ENCODE results near the gene HOMER3. TPM values are rescaled to one million over a fixed set of nuclear protein-coding genes. Genes with fewer than 3 reads are reported as not detected.

Gene HOMER3
- total RNA-seq, 1 donor from 2014 or later = 18.8 TPM

DNA sequence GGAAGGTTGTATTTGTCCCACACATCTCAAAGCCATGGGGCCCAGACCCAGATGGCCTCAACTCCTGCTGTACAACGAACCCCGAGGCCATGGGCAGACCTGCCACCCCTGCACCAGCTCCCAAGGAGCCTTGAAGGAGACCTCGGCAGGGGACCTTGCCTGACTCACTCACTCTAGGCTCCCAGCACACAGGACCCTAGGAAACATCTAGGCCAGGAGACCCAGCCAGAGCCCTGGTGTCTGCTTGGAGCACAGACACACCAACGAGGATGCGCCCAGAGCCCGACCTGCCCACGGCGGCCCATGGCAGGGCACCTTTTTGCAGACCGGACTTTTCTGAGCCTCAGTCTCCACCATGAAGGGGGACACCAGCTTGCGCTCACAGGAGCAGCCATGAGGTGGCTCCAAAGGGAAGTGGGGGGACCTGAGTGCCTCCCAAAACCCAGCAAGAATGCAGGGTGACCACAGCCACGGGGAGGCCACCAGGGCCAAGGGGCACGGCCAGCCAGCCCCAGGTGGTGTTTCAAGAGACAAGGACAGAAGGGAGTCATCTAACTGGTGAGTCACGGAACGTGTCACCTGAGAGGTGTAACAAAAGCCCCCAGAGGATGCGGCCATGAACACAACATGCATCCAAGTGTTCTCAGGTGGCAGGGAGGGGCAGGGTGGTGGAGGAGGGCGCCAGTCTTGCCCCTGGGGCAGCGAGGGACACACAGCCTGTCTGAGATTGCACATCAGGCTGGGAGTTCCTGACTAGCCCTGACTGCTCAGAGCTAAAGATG is 40.1 kb downstream of the HOMER3 start:
- no peak for DNase-seq

DNA sequence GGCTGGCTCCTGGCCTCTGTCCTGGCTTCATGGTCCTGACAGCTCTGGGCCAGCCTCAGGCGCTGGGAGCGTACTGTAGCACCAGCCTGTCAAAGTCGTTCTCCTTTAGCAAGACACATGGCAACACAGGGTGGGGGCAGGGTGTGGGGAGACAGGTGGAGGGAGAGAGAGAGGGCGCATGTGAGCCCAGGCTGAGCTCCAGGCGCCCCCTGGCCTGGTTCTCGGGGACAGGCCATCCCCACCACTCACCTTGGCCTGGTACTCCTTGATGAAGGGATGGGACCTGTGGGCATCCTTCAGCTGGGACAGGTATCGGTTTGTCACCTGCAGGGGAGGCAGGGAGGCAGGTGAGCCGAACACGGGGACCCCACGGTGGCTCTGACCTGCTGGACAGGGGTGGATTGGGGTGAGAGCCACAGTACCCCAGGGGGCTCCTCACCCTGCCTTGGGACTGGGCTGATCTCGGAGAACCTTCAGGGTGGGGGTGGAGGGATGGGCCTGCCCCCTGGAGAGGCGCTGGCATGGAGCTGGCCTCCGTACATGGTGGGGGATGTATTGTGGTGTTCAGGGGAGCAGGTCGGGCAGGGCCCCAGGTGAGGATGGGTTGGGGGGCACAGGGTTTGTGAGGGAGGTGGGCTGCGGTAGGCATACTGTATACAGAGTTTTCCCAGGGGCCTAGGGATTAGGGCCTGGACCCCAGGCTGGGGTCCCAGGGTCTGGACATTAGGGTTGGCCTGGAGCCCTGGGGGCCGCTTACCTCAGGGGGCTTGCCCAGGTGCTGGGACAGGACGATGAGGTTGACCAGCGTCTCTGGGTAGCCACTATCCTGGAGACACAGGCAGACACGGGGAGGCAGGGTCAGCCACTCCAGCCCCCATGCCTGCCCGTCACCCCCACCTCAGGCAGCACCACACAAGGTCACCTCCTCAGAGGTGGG is 41.1 kb downstream of the HOMER3 start:
- no peak for DNase-seq

DNA sequence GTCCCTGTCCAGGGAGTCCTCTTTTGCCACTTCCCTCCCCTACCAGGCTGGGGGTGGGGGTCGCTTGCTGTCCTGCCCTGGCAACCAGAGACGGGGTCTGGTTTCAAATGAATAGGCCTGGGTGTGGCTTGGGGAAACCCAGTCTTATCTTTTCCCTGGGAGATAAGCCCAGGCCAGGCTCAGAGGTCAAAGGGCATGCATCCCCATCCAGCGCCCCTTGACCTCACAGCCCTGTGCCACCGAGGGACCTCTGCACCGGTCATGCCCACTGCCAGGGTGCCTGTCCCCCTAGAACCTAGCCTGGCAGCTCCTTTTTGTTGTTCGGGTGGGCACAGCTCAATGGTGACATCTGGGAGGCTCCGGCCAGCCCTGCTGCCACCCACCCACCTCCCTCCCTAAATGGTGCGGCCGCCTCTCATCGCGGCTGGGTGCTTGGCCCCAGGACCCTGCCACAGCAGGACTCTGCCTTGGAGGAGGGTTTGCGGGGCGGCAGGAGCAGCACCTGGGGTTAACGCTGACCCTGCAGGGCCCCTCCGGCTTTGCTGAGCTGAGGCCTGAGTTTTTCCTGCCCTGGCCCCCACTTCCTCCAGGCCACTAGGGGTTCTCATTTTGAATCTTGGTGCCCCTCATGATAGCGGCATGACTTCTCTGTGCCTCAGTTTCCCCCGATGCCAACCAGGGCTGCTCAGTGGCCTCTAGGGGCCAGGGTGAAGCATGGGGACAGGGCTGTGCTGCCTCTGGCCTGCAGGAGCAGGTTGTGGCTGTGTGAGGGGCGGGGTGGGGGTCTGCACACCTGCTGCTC is 42.2 kb downstream of the HOMER3 start:
- no peak for DNase-seq

DNA sequence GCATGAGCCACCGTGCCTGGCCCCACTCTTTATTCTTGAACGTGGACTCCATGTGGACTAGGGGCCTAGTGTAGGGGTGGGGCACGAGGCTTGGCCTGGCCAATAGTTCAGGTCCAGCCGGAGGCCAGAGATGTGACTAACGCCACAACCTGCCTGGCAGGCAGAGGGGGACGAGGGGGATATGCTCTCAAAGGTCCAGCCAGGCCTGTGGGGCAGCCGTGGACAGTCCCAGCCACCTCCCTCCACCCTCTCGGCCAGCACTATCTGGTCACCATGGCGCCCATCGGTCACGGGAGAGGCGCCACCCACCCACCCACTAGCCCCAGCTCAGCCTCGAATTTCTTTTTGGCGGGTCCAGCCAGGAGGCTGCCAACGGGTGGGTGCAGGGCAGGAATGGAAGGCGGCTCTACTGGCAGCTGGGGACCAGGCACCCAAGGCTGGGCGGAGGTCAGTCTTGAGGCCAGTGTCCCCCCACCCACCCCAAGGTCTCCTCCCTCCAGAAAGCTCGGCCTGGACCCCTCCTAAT is 42.9 kb downstream of the HOMER3 start:
- no peak for DNase-seq

DNA sequence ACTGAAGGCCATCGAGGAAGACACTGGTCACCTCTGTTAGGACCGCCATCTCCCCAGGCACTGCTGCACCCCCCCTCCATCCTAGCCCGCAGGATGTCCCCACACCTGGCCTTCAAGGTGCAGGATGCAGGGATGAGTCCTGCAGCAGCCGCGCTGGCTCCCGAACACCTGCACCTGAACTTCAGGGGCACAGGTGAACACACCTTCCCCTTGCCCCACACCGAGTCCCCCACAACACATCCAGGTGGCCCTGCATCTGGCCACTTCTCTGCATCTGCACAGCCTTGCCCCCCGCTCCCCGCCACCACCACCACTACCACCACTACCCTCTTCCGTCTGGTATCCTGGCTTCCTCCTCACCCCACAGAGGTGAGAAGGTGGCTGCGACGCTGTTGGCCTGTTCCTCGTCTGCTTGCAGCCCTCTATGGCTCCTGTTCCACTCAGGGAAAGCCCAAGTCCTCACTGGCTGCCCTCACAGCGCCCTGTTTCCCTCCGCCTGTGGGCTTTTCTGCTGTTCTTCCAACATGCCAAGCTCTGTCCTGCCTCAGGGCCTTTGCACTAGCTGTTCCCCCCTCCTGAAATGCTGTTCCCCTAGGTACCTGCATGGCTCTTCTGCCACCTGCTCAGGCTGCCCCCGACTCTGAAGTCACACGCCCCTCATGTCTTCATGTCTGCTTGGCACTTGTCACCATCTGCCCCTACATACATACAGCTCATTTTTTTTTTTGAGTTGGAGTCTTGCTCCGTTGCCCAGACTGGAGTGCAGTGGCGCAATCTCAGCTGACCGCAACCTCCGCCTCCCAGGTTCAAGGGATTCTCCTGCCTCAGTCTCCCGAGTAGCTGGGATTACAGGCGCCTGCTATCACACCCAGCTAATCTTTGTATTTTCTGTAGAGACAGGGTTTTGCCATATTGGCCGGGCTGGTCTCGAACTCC is 43.7 kb downstream of the HOMER3 start:
- no peak for DNase-seq

DNA sequence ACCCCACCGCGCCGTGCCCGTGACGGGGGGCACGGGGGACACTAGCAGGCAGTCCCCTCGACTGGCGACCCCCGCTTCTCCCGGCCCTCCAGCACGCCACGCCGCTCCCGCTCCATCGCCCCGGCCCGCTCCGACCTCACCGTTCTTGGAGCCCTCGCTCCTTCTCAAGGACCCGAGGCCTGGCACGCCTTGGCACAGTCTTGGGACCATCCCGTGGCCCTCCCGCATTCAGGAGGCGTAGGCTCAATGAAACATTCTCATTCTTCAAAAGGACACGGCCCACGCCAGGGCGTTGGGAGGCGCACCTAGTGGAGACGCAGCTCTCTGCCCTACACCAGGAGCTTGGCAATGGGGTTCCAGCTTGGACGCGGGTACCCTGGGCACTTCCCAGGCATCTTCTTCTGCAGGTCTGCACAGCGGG is 44.6 kb downstream of the HOMER3 start:
- DNase-seq = no peak

DNA sequence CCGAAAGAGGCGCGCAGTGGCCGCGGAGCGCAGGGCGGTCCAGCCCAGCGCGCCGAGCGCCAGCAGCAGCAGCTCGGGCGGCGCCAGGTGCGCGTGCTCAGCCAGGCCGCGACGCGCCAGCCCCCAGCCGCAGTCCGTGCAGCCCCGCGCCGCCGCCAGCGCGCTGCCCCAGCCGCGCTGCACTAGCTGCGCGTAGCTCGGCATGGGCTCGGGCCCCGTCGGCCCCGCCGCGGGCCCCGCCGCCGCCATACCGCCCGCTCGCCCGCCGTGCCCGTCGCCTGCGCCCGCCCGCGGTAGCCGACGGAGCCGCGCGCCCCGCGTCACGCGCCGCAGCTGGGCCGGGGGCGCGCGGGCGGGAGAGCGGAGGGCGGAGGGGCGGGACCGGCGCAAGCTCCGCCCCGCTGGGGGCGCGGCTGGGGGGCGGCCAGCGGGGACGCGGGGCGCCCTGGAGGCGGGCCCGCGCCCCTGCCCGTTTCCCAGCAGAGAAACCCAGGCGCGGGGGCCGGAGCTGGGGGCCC is 45.1 kb downstream of the HOMER3 start, which contains the start of gene CERS1:
TSS of gene CERS1 (minus strand) at position 335 of the 518 bp plus-strand sequence. CDS start at position 249, 86 bp downstream.
- DNase-seq = no peak

DNA sequence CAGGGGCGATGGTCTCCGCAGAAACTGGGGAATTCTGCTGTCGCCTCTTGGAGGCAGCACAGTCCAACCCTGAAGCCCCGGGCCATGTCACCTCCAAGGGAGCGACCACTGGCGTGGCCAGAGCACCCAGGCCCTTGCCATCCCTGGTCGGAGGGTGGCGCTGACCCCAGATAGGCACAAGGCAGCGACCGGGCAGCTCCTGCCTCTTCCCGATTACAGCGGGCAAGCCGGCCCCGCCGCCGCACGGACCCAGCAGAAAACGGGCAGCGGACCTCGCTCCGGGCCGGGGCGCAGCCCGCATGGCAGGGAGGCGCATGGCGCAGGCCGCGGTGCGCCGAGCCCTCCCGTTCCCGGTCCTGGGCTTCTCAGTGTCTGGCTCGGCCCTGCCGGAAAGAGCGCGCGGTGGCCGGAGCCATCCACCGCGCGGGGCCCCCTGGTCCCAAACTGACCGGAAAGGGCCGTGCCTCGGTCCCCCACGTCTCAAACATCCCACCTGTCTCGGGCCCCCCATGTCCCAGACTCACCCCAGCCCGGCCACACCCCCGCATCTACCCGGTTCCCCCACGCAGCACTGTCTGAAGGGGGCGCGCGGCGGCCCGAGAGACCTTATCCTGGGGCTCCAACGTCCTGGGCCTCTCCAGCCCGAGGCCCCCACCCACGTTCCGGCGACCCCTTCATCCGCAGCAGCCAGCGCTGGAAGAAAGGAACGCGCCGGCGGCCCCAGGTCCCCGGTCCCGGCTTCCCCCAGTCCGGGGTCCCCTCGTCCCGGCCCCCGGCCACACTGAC is 45.8 kb downstream of the HOMER3 start:
- DNase-seq = no peak

DNA sequence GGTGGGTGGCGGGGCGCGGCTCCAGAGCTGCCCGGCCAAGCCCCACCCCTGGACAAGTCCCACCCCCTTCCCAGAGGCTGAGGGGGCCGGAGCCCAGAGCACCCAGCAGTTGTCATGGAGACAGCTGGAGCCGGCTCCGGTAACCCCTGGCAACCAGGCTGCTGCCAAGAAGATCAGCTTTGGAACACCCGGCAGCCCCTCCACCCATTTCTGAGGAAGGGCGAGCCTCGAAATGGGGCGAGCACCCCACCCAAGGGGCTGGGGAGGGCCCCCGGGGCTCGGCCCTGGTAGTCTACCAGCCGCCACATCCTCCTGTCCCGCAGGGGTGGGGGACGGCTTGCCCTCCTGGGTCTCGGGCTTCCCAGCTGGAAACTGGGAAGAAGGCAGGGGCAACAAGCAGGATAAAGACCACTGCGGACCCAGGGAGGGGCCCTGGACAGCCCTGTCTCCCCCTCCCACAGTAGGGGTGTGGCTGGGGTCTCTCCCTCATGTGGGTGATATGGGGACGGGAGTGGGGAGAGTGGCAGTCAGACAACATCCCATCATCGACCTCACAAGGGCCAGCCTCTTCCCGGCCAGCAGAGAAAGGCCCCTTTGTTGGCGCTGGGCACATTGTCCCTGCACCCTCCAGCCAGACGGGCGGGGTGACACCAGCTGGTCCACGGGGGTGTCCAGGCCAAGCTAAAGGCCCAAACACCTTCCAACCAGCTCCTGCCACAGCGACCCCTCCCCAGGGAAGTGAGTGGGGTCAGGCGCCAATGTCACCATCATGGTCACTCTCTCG is 46.6 kb downstream of the HOMER3 start:
- peak; percentile 77 for DNase-seq

DNA sequence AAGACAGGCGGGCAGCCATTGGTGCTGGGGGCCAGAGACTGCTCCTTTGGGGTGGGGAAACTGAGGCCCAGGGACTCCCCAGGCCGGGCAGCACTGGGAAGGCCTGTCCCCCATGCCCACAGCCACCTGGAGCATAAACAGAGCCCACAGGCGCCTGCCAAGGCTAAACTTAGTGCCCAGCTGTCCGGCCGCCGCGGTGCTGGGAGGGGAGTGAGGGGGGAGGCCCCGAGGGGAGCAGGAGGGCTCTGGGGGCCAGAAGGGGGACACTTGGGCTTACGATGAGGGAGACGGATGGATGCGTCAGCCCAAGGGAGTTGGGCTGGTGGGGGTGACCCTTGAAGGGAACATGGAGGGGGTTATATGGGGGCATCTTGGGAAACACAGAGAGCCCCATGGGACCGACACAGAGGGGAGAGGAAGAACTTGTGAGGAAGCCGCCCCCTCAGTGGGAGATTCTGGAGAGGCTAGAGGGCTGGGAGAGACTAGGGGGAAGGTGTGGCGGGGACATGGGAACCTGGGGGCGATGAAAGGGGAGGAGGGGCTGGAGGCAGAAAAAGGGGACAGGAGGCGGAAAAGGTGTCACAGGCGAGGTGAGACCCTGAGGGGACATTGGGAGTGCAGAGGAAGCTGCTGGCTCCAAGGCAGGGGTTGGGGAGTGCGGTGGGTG is 47.3 kb downstream of the HOMER3 start:
- no peak for DNase-seq

DNA sequence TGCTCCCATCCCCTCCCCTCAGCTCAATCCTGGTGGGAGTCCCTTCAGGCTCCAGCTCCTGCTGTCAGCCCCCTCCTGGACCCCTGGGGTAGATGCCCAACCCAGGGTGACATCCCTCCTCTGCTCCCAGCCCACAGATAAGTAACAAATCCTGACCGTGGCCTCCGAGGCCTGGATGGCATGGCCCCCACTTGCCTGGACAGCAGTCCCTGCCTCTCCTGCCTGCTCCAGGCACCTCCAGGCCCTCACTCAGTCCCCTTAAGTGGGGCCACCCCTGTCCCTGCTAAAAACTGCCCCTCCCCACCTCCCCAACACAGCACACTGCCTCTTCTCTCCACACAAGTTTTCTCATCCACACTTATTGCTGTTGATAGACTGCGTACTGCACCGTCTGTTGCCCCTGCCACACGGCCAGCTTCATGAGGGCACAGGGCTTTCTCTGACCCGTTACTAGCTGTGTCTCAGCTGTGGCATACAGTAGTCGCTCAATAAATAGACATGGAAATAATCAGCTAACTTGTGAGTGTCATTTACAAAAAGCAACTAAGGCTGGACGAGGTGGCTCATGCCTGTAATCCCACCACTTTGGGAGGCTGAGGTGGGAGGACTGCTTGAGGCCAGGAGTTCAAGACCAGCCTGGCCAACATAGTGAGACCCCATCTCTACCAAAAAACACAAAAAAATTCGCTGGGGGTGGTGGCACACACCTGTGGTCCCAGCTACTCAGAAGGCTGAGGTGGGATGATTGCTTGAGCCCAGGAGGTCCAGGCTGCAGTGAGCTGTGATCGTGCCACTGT is 50.9 kb downstream of the HOMER3 start:
- DNase-seq = no peak

DNA sequence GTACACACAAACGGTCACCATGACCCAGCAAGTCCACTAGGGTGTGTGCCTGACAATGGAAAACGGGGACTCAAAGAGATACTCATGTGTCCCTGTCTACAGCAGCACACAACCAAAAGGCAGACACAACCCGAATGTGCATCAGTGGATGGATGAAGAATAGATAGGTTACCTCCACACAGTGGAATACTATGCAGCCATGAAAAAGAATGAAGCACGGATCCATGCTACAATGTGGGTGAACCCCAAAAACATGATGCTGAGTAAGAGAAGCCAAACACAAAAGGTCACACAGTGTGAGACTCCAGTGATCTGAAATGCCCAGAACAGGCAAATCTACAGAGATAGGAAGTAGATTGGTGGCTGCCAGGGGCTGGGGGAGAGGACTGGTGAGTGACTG is 54.0 kb downstream of the HOMER3 start:
- DNase-seq = no peak

DNA sequence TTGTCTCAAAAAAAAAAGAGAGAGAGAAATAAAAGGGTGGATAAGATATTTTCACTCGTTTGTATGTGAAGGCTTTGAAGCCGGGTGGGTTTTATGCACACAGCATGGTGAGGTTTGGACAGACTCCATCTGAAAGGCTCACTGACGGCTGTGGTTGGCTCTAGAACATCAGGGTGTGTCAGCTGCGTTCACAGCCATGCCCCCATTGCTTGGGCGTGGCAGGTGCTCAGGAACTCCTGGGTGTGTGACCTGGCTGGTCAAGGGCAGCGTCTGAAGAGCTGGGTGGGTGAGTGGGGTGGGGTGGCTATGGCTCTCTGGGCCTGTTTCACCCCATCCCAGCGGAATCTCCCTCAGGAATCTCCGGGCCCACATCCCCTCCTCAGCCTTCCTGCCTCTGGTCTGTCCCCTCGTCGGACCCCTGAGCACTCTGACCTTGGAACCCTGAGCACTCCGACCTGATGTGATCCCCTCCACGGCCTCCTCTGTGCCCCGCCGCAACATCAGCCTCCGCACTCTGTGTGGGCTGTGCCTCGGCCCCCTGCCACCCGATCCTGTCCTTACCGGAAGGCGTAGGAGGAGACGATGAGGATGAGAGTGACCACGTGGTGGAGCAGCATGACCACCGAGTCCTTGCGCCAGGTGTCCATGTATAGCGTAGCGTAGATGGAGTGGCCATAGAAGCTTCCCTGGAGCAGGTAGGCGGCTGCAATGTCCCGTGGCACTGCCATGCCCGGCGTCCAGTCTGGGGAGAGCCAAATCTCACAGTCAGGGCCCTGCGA is 57.3 kb downstream of the HOMER3 start:
- DNase-seq = no peak

DNA sequence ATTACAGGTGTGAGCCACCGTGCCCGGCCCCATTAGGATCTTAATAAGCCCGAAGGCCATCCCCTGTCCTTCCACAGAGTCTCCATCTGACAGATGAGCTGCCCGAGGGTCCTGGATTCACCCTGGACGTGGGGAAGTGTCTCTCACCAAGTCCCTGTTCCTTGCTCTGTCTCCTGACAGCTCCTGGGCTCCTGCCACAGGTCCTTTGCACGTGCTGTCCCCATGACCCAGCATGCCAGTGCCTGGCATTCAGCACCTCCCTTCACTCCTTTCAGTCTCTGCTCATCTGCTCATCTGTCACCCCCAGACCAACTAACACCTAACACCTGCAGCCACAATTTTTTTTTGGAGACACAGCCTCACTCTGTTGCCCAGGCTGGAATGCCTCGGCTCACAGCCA is 59.5 kb downstream of the HOMER3 start:
- no peak for DNase-seq

DNA sequence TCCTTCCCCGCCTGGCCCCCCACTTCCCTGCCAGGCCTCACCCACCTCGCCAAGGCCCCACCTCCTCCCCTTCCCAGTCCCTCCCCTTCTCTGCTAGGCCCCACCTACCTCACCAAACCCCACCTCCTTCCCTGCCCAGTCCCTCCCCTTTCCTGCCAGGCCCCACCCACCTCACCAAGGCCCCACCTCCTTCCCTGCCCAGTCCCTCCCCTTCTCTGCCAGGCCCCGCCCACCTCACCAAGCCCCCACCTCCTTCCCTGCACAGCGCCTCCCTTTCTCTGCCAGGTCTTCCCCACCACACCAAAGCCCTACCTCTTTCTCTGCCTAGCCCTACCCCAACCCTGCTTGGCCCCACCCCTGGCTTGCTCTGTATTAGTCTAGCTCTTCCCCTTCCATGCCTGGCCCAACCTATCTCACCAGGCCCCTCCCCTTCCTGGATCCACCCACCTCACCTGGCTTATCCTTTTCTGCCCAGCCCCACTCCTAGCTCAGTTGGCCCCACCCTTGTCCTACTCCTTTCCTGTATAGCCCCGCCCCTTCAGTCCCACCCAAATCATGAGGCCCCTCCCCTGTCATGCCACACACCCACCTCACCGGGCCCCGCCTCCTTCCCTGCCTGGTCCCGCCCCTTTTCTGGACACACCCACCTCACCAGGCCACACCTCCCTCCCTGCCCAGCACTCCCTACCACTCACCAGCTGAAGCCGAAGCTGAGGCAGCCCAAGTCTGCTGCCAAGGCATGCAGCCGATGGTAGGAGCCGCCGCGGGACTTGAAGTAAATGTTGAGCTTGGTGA is 61.2 kb downstream of the HOMER3 start:
- no peak for DNase-seq

All from skin of body (tissue), 2 donors.